ENCODE measurements around the gene OR14J1. TPM values are rescaled to one million over a fixed set of nuclear protein-coding genes. Genes with fewer than 3 reads are reported as not detected.
"Not testable (repeated sequence)": the region's sequence is repeated elsewhere in the genome, so short reads cannot be mapped to it uniquely, and the experiment has no call there.

Gene OR14J1
- total RNA-seq, 2 experiments from 2014 or later: not detected

DNA sequence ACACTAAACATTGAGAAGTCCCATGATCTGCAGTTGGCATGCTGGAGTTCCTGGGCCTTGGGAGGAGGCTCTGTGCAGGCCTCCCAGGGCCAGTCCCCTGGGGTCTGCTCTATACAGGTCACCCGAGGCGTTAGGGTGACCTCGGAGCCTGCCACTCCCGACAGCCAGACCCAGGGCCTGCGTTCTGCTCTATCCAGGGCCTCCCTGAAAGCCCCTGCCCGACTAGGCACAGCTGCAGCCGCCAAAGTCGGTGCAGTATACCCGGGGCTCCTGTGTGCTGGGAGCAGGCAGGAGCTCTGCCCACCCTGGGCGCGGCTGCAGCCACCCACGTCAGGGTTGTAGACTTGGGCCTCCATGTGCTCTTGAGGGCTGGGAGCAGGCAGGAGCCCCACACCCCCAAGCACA is 6.3 kb upstream of the OR14J1 start:
- peaks cover 36% of the 10 kb centered on the region for H3K27me3 Mint-ChIP-seq
- intact Hi-C loops (cut with DNase I, micrococcal nuclease): no loop called here
- no peaks in the 10 kb centered on the region for H3K36me3 ChIP-seq (ENCODE audit: insufficient read depth, low read length)
- no peak overlapping the region for H3K27ac ChIP-seq (ENCODE audit: low read depth in 1 of 2, low read length in 2 of 2)
- no peaks in the 10 kb centered on the region for H3K4me1 Mint-ChIP-seq (ENCODE audit: low read depth)
- DNase-seq: no peak
- no peak overlapping the region for H3K4me3 Mint-ChIP-seq
- H3K27me3 ChIP-seq (ENCODE audit: control insufficient read depth in 1 of 2, insufficient read depth in 2 of 2, low read length in 2 of 2): no peaks in the 10 kb centered on the region
- ChIA-PET POLR2A (no interaction called here), CTCF (no interaction called here)
- H3K27ac Mint-ChIP-seq: no peak overlapping the region
- H3K9me3 ChIP-seq (ENCODE audit: control insufficient read depth in 1 of 2, insufficient read depth in 1 of 2, low read length in 2 of 2): peaks cover 0 to 8% of the 10 kb centered on the region in 2 experiments
- no peak overlapping the region for H3K4me3 ChIP-seq (ENCODE audit: low read length)
- ATAC-seq (ENCODE audit: poor library complexity): no peak
- H3K9me3 Mint-ChIP-seq: no peaks in the 10 kb centered on the region
- no peaks in the 10 kb centered on the region for H3K36me3 Mint-ChIP-seq (ENCODE audit: low read depth)
- TF ChIP-seq, protein P1, sequence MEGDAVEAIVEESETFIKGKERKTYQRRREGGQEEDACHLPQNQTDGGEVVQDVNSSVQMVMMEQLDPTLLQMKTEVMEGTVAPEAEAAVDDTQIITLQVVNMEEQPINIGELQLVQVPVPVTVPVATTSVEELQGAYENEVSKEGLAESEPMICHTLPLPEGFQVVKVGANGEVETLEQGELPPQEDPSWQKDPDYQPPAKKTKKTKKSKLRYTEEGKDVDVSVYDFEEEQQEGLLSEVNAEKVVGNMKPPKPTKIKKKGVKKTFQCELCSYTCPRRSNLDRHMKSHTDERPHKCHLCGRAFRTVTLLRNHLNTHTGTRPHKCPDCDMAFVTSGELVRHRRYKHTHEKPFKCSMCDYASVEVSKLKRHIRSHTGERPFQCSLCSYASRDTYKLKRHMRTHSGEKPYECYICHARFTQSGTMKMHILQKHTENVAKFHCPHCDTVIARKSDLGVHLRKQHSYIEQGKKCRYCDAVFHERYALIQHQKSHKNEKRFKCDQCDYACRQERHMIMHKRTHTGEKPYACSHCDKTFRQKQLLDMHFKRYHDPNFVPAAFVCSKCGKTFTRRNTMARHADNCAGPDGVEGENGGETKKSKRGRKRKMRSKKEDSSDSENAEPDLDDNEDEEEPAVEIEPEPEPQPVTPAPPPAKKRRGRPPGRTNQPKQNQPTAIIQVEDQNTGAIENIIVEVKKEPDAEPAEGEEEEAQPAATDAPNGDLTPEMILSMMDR (IDR thresholded peaks at IDR 0.05): no peak
- H3K4me1 ChIP-seq (ENCODE audit: insufficient read depth, low read length): no peaks in the 10 kb centered on the region

DNA sequence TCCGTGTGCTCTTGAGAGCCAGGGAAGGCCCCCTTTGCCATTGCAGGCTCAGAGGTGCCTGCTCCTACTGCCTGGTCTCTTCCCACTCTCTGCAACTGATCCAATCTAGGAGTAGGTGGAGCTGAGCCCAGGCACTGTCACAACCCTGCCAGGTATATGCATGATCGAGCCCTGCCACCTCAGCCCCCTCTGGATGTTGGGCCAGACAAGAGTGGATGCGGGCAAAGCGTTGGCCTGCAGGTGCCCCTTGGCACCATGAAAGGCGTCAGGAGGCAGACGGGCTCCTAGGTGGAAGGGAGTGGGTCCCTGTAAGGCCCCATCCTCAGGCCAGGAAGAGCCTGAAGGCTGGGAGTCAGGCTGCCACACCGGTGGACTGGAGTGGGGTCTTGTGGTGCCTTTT is 5.9 kb upstream of the OR14J1 start:
- no peak overlapping the region for H3K27ac Mint-ChIP-seq
- Histone ChIP-seq H3K27me3 (ENCODE audit: control insufficient read depth in 1 of 2, insufficient read depth in 2 of 2, low read length in 2 of 2) (no peaks in the 10 kb centered on the region), H3K9me3 (ENCODE audit: control insufficient read depth in 1 of 2, insufficient read depth in 1 of 2, low read length in 2 of 2) (peaks cover 0 to 8% of the 10 kb centered on the region in 2 experiments), H3K4me3 (ENCODE audit: low read length) (no peak overlapping the region), H3K36me3 (ENCODE audit: insufficient read depth, low read length) (no peaks in the 10 kb centered on the region), H3K4me1 (ENCODE audit: insufficient read depth, low read length) (no peaks in the 10 kb centered on the region), H3K27ac (ENCODE audit: low read depth in 1 of 2, low read length in 2 of 2) (no peak overlapping the region)
- H3K4me3 Mint-ChIP-seq: no peak overlapping the region
- CTCF ChIA-PET: no interaction called here
- no peaks in the 10 kb centered on the region for H3K36me3 Mint-ChIP-seq (ENCODE audit: low read depth)
- H3K27me3 Mint-ChIP-seq: peaks cover 31% of the 10 kb centered on the region
- intact Hi-C loops (cut with DNase I, micrococcal nuclease): no loop called here
- DNase-seq: no peak
- H3K4me1 Mint-ChIP-seq (ENCODE audit: low read depth): no peaks in the 10 kb centered on the region
- TF ChIP-seq, protein P1 (IDR thresholded peaks at IDR 0.05): no peak
- H3K9me3 Mint-ChIP-seq: no peaks in the 10 kb centered on the region
- POLR2A ChIA-PET: no interaction called here
- no peak for ATAC-seq (ENCODE audit: poor library complexity)

DNA sequence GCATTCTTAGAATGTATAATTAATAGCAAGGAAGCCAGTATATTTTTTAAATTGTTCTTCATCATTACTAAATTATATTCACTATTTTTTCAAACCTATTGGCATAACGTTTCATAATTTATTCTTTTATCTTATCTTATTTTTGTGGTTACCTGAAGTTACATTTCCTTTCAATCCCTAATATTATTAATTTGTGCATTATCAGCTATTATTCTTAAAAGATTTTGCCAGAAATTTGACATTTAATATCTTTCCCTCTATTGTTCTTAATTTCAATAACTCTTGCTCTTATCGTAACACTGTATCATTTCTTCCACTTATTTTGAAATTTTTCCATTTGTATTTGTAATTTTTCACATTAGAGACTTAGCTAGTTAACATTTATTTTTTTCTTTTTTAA is 18.4 kb downstream of the OR14J1 start:
- H3K4me3 Mint-ChIP-seq: no peak overlapping the region
- H3K27me3 Mint-ChIP-seq: peaks cover 43% of the 10 kb centered on the region
- H3K27me3 ChIP-seq (ENCODE audit: control insufficient read depth in 1 of 2, insufficient read depth in 2 of 2, low read length in 2 of 2): peaks cover 3 to 25% of the 10 kb centered on the region in 2 experiments

DNA sequence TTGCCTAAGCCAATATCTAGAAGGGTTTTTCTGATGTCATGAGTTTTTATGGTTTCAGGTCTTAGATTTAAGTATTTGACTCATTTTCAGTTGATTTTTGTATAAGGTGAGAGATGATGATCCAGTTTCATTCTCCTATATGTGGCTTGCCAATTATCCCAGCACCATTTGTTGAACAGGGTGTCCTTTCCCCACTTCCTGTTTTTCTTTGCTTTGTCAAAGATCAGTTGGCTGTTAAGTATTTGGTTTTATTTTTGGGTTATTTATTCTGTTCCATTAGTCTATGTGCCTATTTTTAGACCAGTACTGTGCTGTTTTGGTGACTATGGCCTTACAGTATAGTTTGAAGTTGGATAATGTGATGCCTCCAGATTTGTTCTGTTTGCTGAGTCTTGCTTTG is 21.8 kb downstream of the OR14J1 start:
- H3K4me3 Mint-ChIP-seq; H3K9me3 Mint-ChIP-seq; CTCF ChIA-PET; ATAC-seq (ENCODE audit: poor library complexity); H3K9me3 ChIP-seq (ENCODE audit: control insufficient read depth in 1 of 2, insufficient read depth in 1 of 2, low read length in 2 of 2); H3K27ac Mint-ChIP-seq; H3K27ac ChIP-seq (ENCODE audit: low read depth in 1 of 2, low read length in 2 of 2); H3K36me3 ChIP-seq (ENCODE audit: insufficient read depth, low read length); intact Hi-C loops (cut with DNase I, micrococcal nuclease); H3K4me1 Mint-ChIP-seq (ENCODE audit: low read depth); H3K4me3 ChIP-seq (ENCODE audit: low read length); POLR2A ChIA-PET; H3K36me3 Mint-ChIP-seq (ENCODE audit: low read depth); DNase-seq; H3K4me1 ChIP-seq (ENCODE audit: insufficient read depth, low read length): not testable (repeated sequence)
- H3K27me3 ChIP-seq (ENCODE audit: control insufficient read depth in 1 of 2, insufficient read depth in 2 of 2, low read length in 2 of 2): peaks cover 0 to 31% of the 10 kb centered on the region in 2 experiments
- H3K27me3 Mint-ChIP-seq: peaks cover 42% of the 10 kb centered on the region

More for the DNA sequence above, 18.4 kb downstream of the OR14J1 start:
- H3K9me3 ChIP-seq (ENCODE audit: control insufficient read depth in 1 of 2, insufficient read depth in 1 of 2, low read length in 2 of 2): no peaks in the 10 kb centered on the region
- no peak for DNase-seq
- no peaks in the 10 kb centered on the region for H3K9me3 Mint-ChIP-seq
- no peaks in the 10 kb centered on the region for H3K36me3 ChIP-seq (ENCODE audit: insufficient read depth, low read length)
- H3K36me3 Mint-ChIP-seq (ENCODE audit: low read depth): no peaks in the 10 kb centered on the region
- ChIA-PET POLR2A (no interaction called here), CTCF (no interaction called here)
- no peak overlapping the region for H3K27ac ChIP-seq (ENCODE audit: low read depth in 1 of 2, low read length in 2 of 2)
- no peaks in the 10 kb centered on the region for H3K4me1 Mint-ChIP-seq (ENCODE audit: low read depth)
- TF ChIP-seq, protein P1 (IDR thresholded peaks at IDR 0.05): no peak
- intact Hi-C loops (cut with DNase I, micrococcal nuclease): no loop called here
- no peak for ATAC-seq (ENCODE audit: poor library complexity)
- no peak overlapping the region for H3K27ac Mint-ChIP-seq
- no peak overlapping the region for H3K4me3 ChIP-seq (ENCODE audit: low read length)
- no peaks in the 10 kb centered on the region for H3K4me1 ChIP-seq (ENCODE audit: insufficient read depth, low read length)

All from CD4-positive, alpha-beta T cell (primary cell).